ENCODE results near the gene RIMS1.
A peak's percentile ranks its signal among the peaks of the same experiment; 100 is the strongest.

Gene RIMS1

DNA sequence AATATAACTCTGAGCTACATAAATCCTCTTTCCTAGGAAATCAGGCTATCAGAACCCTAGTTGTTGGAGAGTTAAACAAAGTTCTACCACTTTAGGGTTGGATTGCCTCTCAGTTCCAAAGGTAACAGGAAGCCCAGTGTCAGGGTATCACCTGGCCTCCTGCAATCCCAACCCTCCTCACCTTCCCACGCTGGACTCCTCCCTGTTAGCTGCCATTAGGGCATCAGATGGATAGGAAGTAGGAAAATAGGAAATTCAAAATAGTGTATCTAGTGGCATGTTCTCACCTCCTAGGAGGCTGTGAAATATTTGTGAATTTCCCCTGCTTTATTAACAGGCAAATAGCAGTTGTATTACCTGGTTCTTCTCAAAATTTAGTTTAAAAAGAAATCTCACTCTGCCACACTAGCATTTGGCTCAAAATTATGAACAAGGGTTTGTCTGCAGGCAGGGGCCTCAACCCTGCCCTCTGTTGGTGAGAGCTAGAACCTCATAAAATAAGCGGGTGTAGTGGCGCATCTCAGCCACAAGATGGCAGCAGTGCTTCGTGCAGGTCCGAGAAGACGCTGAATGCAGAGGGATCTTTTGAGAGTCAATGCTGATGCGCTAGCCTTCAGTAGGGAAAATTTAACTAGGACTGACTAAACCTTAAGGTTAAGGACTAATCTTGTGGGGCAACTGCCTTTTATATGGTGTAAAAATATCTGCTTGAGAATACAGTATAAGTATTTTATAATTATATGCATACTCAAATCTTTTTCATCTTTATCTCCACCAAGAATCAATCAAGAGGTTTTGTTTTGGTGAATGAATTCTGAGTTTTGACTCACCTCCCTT, 525.7 kb downstream of the RIMS1 start:
- peak in 49 of 51 donors; percentile 4 to 90 (median 64) for DNase-seq

DNA sequence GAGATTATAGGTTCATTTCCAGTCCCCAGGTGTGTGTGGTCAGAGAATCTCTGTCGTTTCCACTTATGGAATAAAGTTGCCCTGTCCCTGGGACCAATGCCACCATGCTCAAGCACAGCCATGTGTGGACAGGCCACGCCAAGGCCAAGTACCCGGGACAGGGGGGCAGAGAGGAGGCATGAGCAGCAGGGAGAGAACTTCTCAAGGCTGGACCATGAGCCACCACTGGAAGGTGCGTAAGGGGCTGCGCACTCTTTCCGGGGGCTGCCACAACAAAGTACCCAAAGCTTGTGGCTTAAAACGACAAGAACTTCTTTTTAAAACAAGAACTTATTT, 526.3 kb downstream of the RIMS1 start:
- peak in 1 of 51 donors; percentile 5 for DNase-seq

DNA sequence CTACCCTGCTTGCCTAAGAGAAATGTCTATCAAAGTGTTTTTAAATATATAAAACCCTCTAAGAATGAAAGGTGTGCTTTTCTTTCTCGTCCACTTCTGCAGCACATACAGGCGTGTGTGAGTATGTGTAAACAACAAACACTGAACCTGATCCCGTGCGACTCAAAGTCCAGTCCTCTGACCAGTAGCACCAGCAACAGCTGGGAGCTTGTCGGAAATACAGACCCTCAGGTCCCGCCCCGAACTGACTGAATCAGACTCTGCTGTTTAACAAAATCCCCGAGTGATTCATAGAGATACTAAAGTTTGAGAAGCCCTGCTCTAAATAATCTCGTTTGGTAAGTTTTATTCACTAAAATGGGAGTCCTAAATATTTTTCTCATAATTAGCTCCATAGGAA, 527.5 kb downstream of the RIMS1 start:
- no peak for DNase-seq

DNA sequence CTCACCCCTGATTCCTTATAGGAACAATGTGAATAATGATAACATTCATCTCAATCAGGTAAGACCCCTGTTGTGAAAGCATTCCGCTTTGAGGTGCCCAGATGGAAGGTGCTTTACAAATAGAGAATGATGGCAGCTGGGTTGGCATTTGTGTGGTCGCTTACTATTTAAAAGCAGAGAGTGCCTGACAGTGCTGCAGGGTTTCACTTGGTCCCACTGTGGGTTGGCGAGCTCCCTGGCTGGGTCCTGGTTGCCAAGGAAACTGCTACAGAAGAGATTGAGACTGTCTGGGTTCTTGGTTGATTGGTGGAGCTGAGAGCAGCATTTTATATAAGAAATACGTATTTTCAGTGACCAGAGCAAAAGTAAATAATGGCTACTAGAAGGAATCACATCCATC, 528.3 kb downstream of the RIMS1 start:
- peak in 4 of 51 donors; percentile 3 to 19 (median 8) for DNase-seq

DNA sequence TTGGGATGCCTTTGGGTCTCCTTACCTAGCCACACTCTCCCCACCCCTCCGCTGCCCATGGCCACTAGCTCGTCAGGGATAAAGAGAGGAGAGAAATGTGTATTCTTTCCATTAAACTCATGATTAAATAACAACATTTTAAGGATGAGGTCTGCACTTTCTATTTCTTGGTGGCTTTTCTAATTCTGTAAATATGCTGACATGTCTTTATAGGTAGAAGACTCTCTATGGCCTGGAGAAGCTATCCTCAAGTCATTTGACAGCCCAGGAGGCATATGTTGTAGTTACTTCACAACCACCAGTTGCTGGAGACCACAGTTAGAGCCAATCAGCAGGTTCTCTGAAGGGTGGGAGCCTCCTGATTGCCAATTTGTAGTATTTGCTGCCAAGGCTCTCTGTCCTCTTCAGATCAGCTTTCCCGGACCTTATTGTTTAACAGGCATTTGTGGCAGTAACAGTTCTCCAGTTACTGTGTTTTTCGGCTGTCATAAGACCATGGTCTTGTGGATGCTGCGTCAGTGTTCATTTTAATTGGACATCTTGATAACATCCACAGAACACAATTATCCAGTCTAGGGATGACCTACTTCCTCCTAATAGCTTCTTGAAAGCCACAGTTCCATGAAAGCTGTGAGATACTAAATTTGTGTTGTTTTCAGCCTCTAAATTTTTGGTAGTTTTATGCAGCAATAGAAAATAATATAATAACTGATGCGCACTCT, 530.6 kb downstream of the RIMS1 start:
- no peak for DNase-seq

DNA sequence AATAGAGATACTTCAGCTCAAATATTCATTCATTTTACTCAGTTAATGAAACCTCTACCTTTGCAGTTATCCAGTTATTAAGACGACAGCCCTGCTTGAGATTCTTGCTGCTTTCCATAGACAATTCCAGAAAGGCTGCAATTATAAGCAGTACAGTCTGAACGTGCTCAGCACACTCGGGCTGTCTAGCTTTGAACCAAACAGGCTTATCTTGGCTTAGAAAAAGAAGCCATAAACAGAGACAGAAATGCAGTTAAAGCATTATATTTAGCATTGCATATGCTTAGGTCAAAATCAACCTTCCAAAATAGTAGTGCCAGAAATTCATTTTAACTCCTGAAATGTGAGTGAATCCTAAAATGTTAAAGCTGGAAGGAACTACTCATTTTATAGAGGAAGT, 531.4 kb downstream of the RIMS1 start:
- DNase-seq: no peak

DNA sequence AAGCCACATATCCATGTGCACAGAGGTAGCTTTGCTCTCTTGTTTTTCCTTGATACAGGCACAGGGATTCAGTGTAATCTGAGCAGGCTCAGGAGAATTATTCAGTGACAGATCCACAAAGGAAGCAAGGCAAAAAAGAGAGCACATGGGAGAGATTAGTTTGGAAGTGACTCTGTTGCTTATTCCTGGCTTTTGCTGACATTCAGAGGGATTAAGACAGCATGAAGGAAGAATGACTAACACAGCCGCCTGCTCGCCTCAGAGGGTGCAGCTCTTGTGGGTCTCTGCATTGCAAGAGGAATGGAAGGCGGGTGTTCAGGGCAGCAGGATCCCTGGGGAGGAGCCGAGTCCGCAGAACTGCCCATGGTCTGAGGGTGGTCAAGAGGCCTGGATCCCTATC, 532.1 kb downstream of the RIMS1 start:
- DNase-seq: peak in 2 of 51 donors; percentile 26 to 41

DNA sequence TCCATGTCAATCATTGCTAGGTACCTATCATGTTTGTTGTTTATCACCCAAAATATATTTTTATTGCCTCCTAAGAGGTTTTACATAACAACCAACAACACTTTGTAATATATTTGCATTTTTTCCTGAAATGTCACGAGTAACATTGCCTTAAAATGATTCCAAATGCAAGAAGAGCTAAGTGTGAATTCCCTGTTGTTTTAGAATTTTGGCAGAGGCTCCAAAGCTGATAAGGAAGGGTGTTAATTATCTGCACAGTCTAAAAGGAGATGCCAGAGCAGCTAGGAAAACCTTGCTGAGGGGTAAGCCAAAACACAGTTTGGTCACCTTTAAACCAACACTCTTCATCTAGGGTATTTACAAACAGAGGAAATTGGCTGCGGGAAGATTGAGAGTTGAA, 533.6 kb downstream of the RIMS1 start:
- DNase-seq: no peak

DNA sequence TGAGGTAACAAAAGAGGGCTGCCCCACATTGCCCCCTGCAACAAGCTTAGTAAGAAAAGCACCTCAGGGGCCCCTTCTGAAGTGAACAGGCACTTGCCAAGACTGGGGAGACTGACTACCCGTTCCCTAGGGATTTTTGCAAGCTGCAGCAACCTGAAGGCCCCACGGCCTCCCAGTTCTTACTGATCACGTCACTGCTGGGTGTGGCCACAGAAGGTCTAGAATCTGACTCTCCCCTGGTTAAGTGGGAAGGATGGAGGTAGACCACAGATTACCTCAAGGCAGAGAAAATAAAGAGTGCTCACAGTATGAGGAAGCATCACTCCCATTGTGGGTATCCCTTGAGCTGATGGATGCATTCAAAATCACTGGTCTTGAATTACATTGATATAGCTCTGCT, 534.1 kb downstream of the RIMS1 start:
- no peak for DNase-seq

DNA sequence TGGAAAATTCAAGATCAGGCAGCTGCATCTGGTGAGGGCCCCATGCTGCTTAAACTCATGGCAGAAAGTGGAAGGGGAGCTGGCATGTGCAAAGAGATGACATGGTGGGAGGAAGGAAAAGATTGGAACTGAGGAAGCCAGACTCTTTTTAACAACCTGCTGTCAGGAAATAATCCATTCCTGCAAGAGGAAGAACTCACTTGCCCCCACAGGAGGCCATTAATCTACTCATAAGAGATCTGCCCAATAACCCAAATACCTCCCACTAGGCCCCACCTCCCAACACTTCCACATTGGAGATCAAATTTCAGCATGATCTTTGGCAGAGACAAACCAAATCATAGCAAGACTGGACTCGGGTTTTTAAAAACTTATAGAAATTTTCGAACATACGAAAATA, 535.0 kb downstream of the RIMS1 start:
- DNase-seq: no peak

DNA sequence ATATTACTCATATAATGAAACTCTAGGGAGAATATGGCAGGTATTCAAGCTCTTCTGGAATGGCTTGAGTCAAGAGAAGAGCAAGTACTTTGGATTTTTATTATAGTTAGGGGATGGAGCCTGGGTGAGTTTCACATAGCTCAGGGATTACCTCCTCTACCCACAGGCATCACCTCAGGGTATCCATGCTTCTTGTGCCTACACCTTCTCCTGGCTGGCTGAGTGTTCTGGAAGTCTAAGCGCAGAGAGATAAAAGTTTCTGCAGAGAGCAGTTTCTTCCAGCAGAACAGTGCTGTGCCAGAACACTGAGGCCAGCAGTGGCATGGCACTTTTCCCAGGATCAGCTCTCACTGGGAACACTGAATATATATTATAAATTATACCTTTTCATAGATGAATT, 535.8 kb downstream of the RIMS1 start:
- DNase-seq: peak in 1 of 51 donors; percentile 2

DNA sequence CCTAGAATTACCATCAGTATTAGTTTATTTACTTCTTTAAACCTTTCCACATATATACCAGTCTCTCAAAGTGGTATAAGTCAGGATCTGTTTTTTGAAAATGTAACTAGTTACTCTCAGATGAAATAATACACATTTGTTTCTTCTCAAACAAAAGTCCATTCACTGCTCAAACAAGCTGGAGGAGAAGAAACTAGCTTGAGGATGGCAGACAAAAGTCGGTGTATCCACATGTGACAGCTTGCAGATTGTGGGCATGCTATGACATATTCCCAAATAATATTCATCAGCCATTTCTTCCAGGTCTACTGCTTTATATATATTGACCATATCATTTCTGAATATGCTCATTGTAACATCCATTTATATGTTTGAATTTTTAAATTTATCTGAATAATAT, 538.1 kb downstream of the RIMS1 start:
- peak in 1 of 51 donors; percentile 5 for DNase-seq

DNA sequence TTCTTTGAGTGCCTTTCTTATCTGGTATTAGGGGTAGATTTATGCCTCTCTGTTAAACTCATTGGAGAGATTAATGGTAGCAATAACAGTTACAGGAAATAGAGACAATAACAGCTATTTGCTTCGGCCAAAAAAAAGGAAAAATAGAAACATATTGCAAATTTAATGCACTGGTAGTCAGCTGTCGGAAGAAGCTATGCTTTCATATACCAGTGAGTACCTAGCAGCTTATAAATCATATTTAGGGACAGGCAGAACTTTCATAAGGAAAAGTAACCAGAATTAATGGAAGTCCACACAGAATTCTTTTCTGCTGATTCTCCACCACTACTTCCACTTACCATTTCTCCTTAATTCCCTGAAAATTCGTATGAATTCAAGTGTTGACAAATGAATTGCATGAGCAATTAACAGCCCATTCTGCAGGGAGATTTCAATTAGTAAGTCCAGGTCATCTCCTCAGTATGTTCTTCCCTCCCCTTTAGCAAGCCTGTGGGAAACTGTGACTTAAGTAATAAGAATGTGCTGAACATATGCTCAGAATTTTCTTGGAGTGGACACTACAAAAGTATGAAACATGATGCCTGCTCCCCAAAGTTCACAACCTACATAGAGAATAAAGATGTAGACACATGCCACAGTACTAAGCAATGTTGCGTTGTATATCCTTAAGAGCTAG, 538.8 kb downstream of the RIMS1 start:
- no peak for DNase-seq

DNA sequence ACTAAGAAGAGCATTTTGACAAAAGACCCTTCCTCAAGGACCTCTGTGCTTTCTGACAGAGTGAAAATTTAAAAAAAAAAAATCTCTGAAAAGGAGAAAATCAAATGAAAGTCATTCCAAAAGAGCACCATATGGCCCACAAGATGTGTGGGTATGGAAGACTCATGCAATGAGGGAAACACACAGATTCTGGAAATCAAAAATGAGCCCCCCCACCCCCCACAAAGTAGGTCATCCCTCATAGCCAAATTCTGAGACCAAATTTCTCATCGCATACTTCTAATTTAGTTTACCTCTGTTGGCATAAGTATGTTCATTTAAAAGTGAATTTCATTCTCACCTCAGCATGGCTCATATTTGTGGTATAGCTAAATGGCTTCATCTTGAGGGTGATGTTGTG, 554.3 kb downstream of the RIMS1 start:
- no peak for DNase-seq

DNA sequence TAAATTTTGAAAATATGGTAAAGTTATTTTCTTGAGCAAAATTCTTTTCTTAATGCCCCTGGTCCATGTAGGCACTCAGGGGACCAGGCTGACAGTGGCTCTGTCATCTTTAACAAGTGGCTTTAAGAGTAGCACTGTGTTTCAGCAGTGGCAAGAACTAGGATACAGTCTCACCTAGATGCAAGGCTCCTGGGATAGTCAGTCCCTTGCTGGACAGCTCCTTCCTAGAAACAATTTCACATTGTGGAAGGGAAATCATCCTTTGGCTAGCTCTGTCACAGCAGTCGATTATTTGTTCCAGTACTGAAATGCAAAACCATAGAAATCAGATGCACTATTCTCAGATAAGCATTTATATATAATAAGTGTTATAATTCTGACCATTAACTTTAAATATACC, 560.1 kb downstream of the RIMS1 start:
- DNase-seq: no peak

Data from hypothalamus (tissue), 51 donors.